Head of caudate nucleus (tissue), 42 donors: Measurements from ENCODE around the gene ZDHHC14.
A peak's percentile ranks its signal among the peaks of the same experiment; 100 is the strongest.

Source experiments
- DNase-seq, 42 donors: peaks; one replicate each; pipeline versions ENCODE4 v3.0.0 to v3.0.0-alpha.2; 2020 to 2021; ENCODE audit warnings: mixed read lengths in 7 of 42
- intact Hi-C: fragments of 100-400 bp; cut with DNase I; formaldehyde crosslinking; loops from one replicate; pipeline ENCODE4 v1.15.0; 2022

Gene ZDHHC14

GRCh38 chr6:157631838-157632614 is 251.0 kb downstream of the ZDHHC14 start:
- intact Hi-C loops = no loop called here
- DNase-seq = no peak

- intact Hi-C loops = no loop called here
- peak in 16 of 42 donors; percentile 10 to 76 (median 40) for DNase-seq
Observed at GRCh38 chr6:157632821-157633220, 251.8 kb downstream of the ZDHHC14 start.

- intact Hi-C loops = no loop called here
- DNase-seq = no peak
Observed at GRCh38 chr6:157634546-157634945, 253.6 kb downstream of the ZDHHC14 start.

GRCh38 chr6:157635388-157636244 is 254.6 kb downstream of the ZDHHC14 start:
- intact Hi-C loops = no loop called here
- DNase-seq = no peak

- intact Hi-C loops = no loop called here
- no peak for DNase-seq
Observed at GRCh38 chr6:157637516-157637915, 256.5 kb downstream of the ZDHHC14 start.

GRCh38 chr6:157637941-157638662 is 257.1 kb downstream of the ZDHHC14 start:
- intact Hi-C loops = no loop called here
- DNase-seq = no peak

- intact Hi-C loops = no loop called here
- no peak for DNase-seq
Observed at GRCh38 chr6:157638779-157639178, 257.8 kb downstream of the ZDHHC14 start.

GRCh38 chr6:157640746-157641451 is 259.9 kb downstream of the ZDHHC14 start:
- intact Hi-C loops = no loop called here
- DNase-seq = no peak

GRCh38 chr6:157641837-157642236 is 260.8 kb downstream of the ZDHHC14 start:
- intact Hi-C loops = no loop called here
- DNase-seq = no peak

- intact Hi-C loops = no loop called here
Observed at GRCh38 chr6:157642736-157643135, 261.7 kb downstream of the ZDHHC14 start.

GRCh38 chr6:157644043-157644810 is 263.2 kb downstream of the ZDHHC14 start:
- intact Hi-C loops = no loop called here
- peak in 28 of 42 donors; percentile 11 to 63 (median 39) for DNase-seq

More at GRCh38 chr6:157642736-157643135, 261.7 kb downstream of the ZDHHC14 start:
- DNase-seq = no peak

- DNase-seq = peak in 1 of 42 donors; percentile 21
- intact Hi-C loops = no loop called here
Observed at GRCh38 chr6:157645201-157645795, 264.3 kb downstream of the ZDHHC14 start.

GRCh38 chr6:157646012-157646411 is 265.0 kb downstream of the ZDHHC14 start:
- intact Hi-C loops = no loop called here
- DNase-seq = peak in 1 of 42 donors; percentile 4

GRCh38 chr6:157647261-157647915 is 266.4 kb downstream of the ZDHHC14 start:
- DNase-seq = no peak
- intact Hi-C loops = no loop called here

GRCh38 chr6:157648561-157648960 is 267.6 kb downstream of the ZDHHC14 start:
- DNase-seq = no peak
- intact Hi-C loops = no loop called here

- peak in 29 of 42 donors; percentile 13 to 67 (median 39) for DNase-seq
Observed at GRCh38 chr6:157649311-157650260, 268.6 kb downstream of the ZDHHC14 start.

More at GRCh38 chr6:157649311-157650260, 268.6 kb downstream of the ZDHHC14 start:
- intact Hi-C loops = no loop called here
